ENCODE data around the gene ILK.

- TF ChIP-seq PAWR (CRISPR knock-in tag; IDR thresholded peaks at IDR 0.05; ENCODE audit: borderline replicate concordance): no peak
- TF ChIP-seq CTCF (CRISPR knock-in tag; IDR thresholded peaks at IDR 0.05): no peak
- no peak for TF ChIP-seq ZFP1 (CRISPR knock-in tag; IDR thresholded peaks at IDR 0.05)
- no peak for TF ChIP-seq EP300 (IDR thresholded peaks at IDR 0.05; ENCODE audit: low read depth in 2 of 2, low read length in 2 of 2)
- no peak for TF ChIP-seq EP300 (CRISPR knock-in tag; IDR thresholded peaks at IDR 0.05; ENCODE audit: borderline replicate concordance)
- no peak for TF ChIP-seq TAF1 (CRISPR knock-in tag; IDR thresholded peaks at IDR 0.05)
- TF ChIP-seq PREB (CRISPR knock-in tag; IDR thresholded peaks at IDR 0.05): no peak
- TF ChIP-seq RNF219 (CRISPR knock-in tag; IDR thresholded peaks at IDR 0.05): no peak
- no peak for TF ChIP-seq HDAC2 (CRISPR knock-in tag; IDR thresholded peaks at IDR 0.05)
- TF ChIP-seq STAT6 (CRISPR knock-in tag; IDR thresholded peaks at IDR 0.05; ENCODE audit: borderline replicate concordance): no peak
- no peak for TF ChIP-seq ZNF460 (CRISPR knock-in tag; IDR thresholded peaks at IDR 0.05; ENCODE audit: borderline replicate concordance)
- no peak for TF ChIP-seq ZBTB25 (CRISPR knock-in tag; IDR thresholded peaks at IDR 0.05)
- TF ChIP-seq HDAC6 (IDR thresholded peaks at IDR 0.05; ENCODE audit: low read depth, low read length): no peak
- no peak for TF ChIP-seq ZNF142 (CRISPR knock-in tag; IDR thresholded peaks at IDR 0.05)
These were observed 34.3 kb downstream of the ILK start for GRCh38 chr11:6637871-6638270.
